Prostate gland (tissue), 2 donors: ENCODE data around the gene RTN4R. TPM values are rescaled to one million over a fixed set of nuclear protein-coding genes. Genes with fewer than 3 reads are reported as not detected.
A peak's percentile ranks its signal among the peaks of the same experiment; 100 is the strongest.

ENCODE experiments used
- DNase-seq: peaks from one replicate; pipeline ENCODE4 v3.0.0-alpha.2; 2019; ENCODE audit warnings: low spot score
- H3K27ac ChIP-seq, 2 donors: fragments of 200-600 bp; sonication (generic); 2 replicates each; pipeline ENCODE4 v1.5.1; 2017 to 2019
- H3K27me3 ChIP-seq: fragments of 200-600 bp; sonication (generic); replicated peaks from 2 replicates; pipeline ENCODE4 v1.5.1; 2019; ENCODE audit not compliant: insufficient read depth
- H3K36me3 ChIP-seq, 2 donors: fragments of 200-600 bp; sonication (generic); 1 replicate in 1 of 2; 2 replicates in 1 of 2; pipeline versions ENCODE4 v1.5.1 to v1.8.1; 2017 to 2019
- H3K4me1 ChIP-seq: fragments of 200-600 bp; sonication (generic); replicated peaks from 2 replicates; pipeline ENCODE4 v1.5.1; 2019
- H3K4me3 ChIP-seq, 2 donors: fragments of 200-600 bp; sonication (generic); 2 replicates each; pipeline ENCODE4 v1.5.1; 2017 to 2019
- H3K9me3 ChIP-seq: fragments of 200-600 bp; sonication (generic); 2 replicates; pipeline ENCODE4 v1.5.1; 2017
- POLR2A ChIP-seq: fragments of 450-650 bp; IDR thresholded peaks from one replicate; pipeline ENCODE4 v1.6.1; 2016; ENCODE audit warnings: antibody characterized with exemption, mild to moderate bottlenecking
- POLR2AphosphoS5 ChIP-seq: sonication (generic); formaldehyde crosslinking; IDR thresholded peaks from one replicate; pipeline ENCODE4 v1.6.1; 2017; ENCODE audit warnings: antibody characterized with exemption
- WGBS: methylation state at CpG from one replicate; pipeline ENCODE4 v1.1.5; 2018; 5-methylcytosine and 5-hydroxymethylcytosine counted together
- intact Hi-C: fragments of 100-400 bp; cut with DNase I; formaldehyde crosslinking; loops from one replicate; pipeline ENCODE4 v1.14.2; 2022
- total RNA-seq, 2 donors: library from RNA; depleted of rRNA; stranded (reverse); fragments of >200 nt; gene quantifications; one replicate each; pipeline ENCODE4 v1.1.0, GENCODE V29; 2016
- TF ChIP-seq, protein P1 (sequence below), 4 experiments: fragments of 200-600 bp in 2 of 4; fragments of 450-650 bp in 2 of 4; sonication (generic) in 2 of 4; IDR thresholded peaks; 1 replicate in 3 of 4; 2 replicates in 1 of 4; pipeline ENCODE4 v1.5.1; 2016 to 2019; ENCODE audit warnings: antibody characterized with exemption in 4 of 4, mild to moderate bottlenecking in 2 of 4, moderate library complexity in 2 of 4

Gene RTN4R
- total RNA-seq, 2 donors from 2014 or later: 4.4 to 6.0 TPM

- Histone ChIP-seq H3K4me1 (peaks cover 5% of the 10 kb centered on the region), H3K9me3 (no peaks in the 10 kb centered on the region), H3K4me3 (no peak overlapping the region), H3K27ac (no peak overlapping the region), H3K27me3 (no peaks in the 10 kb centered on the region), H3K36me3 (no peaks in the 10 kb centered on the region)
- intact Hi-C loops: no loop called here
- DNase-seq: peak; percentile 34
- TF ChIP-seq POLR2AphosphoS5 (peak; percentile 70), POLR2A (no peak)
- 33% methylated on average over 10 of the region's 10 CpGs for WGBS
Measured at GRCh38 chr22:20198557-20199319, 69.4 kb downstream of the RTN4R start.

- no peak for TF ChIP-seq POLR2A
- TF ChIP-seq, protein P1, sequence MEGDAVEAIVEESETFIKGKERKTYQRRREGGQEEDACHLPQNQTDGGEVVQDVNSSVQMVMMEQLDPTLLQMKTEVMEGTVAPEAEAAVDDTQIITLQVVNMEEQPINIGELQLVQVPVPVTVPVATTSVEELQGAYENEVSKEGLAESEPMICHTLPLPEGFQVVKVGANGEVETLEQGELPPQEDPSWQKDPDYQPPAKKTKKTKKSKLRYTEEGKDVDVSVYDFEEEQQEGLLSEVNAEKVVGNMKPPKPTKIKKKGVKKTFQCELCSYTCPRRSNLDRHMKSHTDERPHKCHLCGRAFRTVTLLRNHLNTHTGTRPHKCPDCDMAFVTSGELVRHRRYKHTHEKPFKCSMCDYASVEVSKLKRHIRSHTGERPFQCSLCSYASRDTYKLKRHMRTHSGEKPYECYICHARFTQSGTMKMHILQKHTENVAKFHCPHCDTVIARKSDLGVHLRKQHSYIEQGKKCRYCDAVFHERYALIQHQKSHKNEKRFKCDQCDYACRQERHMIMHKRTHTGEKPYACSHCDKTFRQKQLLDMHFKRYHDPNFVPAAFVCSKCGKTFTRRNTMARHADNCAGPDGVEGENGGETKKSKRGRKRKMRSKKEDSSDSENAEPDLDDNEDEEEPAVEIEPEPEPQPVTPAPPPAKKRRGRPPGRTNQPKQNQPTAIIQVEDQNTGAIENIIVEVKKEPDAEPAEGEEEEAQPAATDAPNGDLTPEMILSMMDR (IDR thresholded peaks at IDR 0.05): no peak
- TF ChIP-seq POLR2AphosphoS5: no peak
- no peak for DNase-seq
- intact Hi-C loops: no loop called here
- Histone ChIP-seq H3K4me1 (peaks cover 5% of the 10 kb centered on the region), H3K27me3 (no peaks in the 10 kb centered on the region), H3K27ac (no peak overlapping the region), H3K4me3 (no peak overlapping the region), H3K36me3 (no peaks in the 10 kb centered on the region), H3K9me3 (no peaks in the 10 kb centered on the region)
- WGBS: 82% methylated on average over 15 of the region's 18 CpGs
Measured at GRCh38 chr22:20197407-20198030, 70.6 kb downstream of the RTN4R start.

DNA sequence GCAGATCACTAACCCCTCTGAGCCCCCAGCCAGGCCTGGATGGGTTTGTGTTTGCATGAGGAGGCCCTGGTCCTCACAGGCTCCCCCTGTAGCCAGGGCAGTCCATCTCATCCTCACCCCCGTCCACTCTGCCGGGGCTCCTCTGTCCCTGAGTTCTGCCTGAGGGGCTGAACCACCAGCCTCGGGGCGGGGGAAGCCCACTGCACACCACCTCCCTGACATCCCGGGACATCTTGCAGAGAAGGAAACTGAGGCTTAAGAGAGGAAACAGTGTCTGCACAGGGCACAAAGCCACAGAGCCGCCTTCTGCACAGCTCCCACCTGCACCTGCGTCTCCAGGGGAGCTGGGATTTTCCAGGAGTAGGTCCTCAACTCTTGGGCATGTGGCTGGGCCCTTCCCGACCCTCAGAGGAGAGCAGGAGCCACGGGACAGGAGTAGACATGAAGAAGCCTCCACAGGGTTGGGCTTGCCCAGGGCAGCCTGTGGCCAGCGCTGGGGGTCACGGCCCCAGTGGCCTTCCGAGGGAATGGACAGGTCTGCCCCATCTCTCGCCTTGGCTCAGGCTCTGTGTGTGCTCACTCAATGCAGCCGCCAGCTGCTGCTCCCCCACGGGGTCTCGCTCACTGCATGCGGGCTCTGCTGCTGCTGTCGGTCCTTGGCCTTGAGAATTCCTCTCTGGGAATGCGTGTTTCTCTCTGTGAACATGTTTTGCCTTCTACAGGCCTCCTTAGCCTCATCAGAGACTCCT, 71.8 kb downstream of the RTN4R start:
- TF ChIP-seq, protein P1 (IDR thresholded peaks at IDR 0.05): no peak
- TF ChIP-seq POLR2A (no peak), POLR2AphosphoS5 (no peak)
- DNase-seq: no peak
- Histone ChIP-seq H3K4me3 (no peak overlapping the region), H3K9me3 (no peaks in the 10 kb centered on the region), H3K4me1 (peaks cover 5% of the 10 kb centered on the region), H3K36me3 (no peaks in the 10 kb centered on the region), H3K27me3 (no peaks in the 10 kb centered on the region), H3K27ac (no peak overlapping the region)
- intact Hi-C loops: no loop called here
- WGBS: 83% methylated on average over 19 of the region's 19 CpGs

DNA sequence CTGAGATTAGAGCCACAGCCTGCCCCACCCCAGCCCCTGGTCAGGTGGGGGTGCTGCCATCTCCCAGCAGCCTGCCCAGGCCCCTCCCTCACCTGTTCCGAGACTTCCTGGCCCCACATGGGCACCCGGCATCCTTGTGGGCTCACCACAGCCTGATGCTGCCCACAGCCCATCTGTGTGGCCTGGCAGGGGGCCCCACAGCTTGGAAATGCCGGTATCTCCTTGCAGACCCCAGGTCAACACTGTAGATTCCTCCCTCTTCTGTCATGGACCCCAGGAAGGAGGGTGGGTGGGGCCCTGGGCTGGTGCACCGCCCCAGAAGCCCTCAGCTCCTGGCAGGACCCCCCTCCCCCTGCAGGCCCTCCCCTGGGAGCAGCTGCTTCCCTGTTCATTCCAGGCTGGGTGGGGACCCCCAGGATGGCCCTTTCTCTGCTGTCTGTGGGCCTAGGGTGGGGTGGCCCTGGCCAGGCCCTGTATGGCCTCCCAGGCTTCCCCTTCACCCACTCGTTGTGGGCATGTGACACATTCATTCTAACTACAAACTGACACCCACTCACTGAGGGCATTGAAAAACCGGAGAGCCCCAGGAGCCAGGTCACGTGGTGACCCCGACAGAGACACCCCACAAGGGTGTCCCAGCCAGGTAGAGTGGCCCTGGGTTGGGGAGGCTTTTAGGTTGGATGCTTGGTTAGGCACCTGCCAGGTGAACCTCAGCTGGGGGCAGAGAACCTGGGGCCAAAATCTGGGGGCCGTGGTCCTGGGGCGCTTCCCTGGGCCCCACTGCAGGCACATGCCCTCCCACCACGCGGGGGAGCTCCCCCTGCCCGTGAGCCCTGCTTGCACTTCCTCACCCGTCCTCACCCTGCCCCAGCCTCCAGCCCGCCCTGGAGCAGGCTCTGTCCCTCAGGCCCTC, 73.2 kb downstream of the RTN4R start:
- Histone ChIP-seq H3K4me3 (no peak overlapping the region), H3K4me1 (peaks cover 5% of the 10 kb centered on the region), H3K27me3 (no peaks in the 10 kb centered on the region), H3K36me3 (no peaks in the 10 kb centered on the region), H3K27ac (no peak overlapping the region), H3K9me3 (no peaks in the 10 kb centered on the region)
- WGBS: 83% methylated on average over 14 of the region's 15 CpGs
- no peak for DNase-seq
- intact Hi-C loops: no loop called here
- TF ChIP-seq POLR2AphosphoS5 (no peak), POLR2A (no peak)
- TF ChIP-seq, protein P1 (IDR thresholded peaks at IDR 0.05): no peak
